HCT116 (cell line): ENCODE measurements around the gene CFAP97D2.

Experiments
- CBX3 ChIP-seq: IDR thresholded peaks from 2 replicates; pipeline ENCODE4 v1.6.1; 2012; ENCODE audit warnings: low read depth
- EGR1 ChIP-seq: IDR thresholded peaks from 2 replicates; pipeline ENCODE4 v1.6.1; 2012; ENCODE audit warnings: low read depth
- ELF1 ChIP-seq: IDR thresholded peaks from 2 replicates; pipeline ENCODE4 v1.6.1; 2012; ENCODE audit warnings: low read depth, borderline replicate concordance
- EZH2 ChIP-seq: fragments of 200-600 bp; sonication (generic); IDR thresholded peaks from 2 replicates; pipeline ENCODE4 v1.6.1; 2017; ENCODE audit warnings: antibody characterized with exemption, mixed run types
- EZH2phosphoT487 ChIP-seq: fragments of 200-600 bp; IDR thresholded peaks from 2 replicates; pipeline ENCODE4 v1.6.1; 2018; ENCODE audit warnings: antibody characterized with exemption, borderline replicate concordance
- POLR2A ChIP-seq: IDR thresholded peaks from 2 replicates; pipeline ENCODE4 v1.7.0; 2011; ENCODE audit warnings: borderline replicate concordance; ENCODE audit not compliant: insufficient read depth, insufficient read length; ENCODE audit errors: extremely low read depth
- SIN3A ChIP-seq: IDR thresholded peaks from 2 replicates; pipeline ENCODE4 v1.6.1; 2012; ENCODE audit warnings: low read depth
- SP1 ChIP-seq: IDR thresholded peaks from 2 replicates; pipeline ENCODE4 v1.6.1; 2012; ENCODE audit warnings: low read depth
- YY1 ChIP-seq: IDR thresholded peaks from 2 replicates; pipeline ENCODE4 v1.6.1; 2011; ENCODE audit warnings: low read length, low read depth, moderate library complexity, mild to moderate bottlenecking; ENCODE audit not compliant: insufficient replicate concordance; ENCODE audit errors: extremely low read depth
- TF ChIP-seq, protein P1 (sequence below), 3 experiments: fragments of 200-600 bp in 1 of 3; sonication (generic) in 1 of 3; IDR thresholded peaks in 2 of 3; conservative IDR thresholded peaks in 1 of 3; 2 replicates each; pipeline ENCODE4 v1.5.1; 2012 to 2017; ENCODE audit warnings: low read depth in 2 of 3, low read length in 2 of 3, antibody characterized with exemption in 1 of 3, borderline replicate concordance in 1 of 3, control low read depth in 1 of 3, mild to moderate bottlenecking in 1 of 3, mixed read lengths in 1 of 3, mixed run types in 1 of 3, moderate library complexity in 1 of 3; ENCODE audit not compliant: insufficient read depth in 1 of 3
- TF ChIP-seq, protein P2 (sequence below): IDR thresholded peaks from 2 replicates; pipeline ENCODE4 v1.6.1; 2012; ENCODE audit warnings: low read depth

DNA sequence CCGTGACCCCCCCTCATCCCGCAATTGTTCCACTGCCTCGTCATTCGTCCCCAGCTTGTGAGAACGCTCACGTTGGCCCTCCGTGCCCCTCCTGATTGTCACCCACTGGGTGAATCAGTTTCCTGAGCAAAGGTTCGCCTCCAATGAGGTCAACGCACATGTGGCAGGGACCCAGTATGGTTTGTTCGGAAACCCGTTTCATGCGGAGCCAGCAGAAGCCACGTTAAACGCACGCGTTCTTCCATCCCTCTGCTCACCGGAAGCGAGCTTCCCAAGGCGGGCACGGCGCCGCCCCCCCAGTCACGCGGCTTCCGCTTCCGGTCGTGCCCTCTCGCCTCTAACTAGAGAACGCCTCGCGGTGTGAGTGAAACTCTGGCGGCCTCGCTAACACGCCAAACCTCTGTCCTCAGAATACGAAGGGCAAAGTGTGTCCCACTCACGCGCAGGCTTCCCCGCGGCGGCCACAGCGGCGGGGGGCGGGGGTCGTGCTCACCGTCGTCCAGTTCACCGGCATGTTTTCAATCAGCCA, 18.0 kb upstream of the CFAP97D2 start:
- TF ChIP-seq POLR2A (no peak), ELF1 (no peak), CBX3 (no peak), SP1 (no peak), SIN3A (no peak), EZH2 (no peak), EZH2phosphoT487 (no peak), YY1 (no peak), EGR1 (no peak)
- TF ChIP-seq, protein P1, sequence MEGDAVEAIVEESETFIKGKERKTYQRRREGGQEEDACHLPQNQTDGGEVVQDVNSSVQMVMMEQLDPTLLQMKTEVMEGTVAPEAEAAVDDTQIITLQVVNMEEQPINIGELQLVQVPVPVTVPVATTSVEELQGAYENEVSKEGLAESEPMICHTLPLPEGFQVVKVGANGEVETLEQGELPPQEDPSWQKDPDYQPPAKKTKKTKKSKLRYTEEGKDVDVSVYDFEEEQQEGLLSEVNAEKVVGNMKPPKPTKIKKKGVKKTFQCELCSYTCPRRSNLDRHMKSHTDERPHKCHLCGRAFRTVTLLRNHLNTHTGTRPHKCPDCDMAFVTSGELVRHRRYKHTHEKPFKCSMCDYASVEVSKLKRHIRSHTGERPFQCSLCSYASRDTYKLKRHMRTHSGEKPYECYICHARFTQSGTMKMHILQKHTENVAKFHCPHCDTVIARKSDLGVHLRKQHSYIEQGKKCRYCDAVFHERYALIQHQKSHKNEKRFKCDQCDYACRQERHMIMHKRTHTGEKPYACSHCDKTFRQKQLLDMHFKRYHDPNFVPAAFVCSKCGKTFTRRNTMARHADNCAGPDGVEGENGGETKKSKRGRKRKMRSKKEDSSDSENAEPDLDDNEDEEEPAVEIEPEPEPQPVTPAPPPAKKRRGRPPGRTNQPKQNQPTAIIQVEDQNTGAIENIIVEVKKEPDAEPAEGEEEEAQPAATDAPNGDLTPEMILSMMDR (IDR thresholded peaks at IDR 0.05 in 2 of 3, conservative IDR thresholded peaks at IDR 0.05 in 1 of 3; ENCODE audit: borderline replicate concordance in 1 of 3, insufficient read depth in 1 of 3, low read depth in 2 of 3, low read length in 2 of 3): no peak
- TF ChIP-seq, protein P2, sequence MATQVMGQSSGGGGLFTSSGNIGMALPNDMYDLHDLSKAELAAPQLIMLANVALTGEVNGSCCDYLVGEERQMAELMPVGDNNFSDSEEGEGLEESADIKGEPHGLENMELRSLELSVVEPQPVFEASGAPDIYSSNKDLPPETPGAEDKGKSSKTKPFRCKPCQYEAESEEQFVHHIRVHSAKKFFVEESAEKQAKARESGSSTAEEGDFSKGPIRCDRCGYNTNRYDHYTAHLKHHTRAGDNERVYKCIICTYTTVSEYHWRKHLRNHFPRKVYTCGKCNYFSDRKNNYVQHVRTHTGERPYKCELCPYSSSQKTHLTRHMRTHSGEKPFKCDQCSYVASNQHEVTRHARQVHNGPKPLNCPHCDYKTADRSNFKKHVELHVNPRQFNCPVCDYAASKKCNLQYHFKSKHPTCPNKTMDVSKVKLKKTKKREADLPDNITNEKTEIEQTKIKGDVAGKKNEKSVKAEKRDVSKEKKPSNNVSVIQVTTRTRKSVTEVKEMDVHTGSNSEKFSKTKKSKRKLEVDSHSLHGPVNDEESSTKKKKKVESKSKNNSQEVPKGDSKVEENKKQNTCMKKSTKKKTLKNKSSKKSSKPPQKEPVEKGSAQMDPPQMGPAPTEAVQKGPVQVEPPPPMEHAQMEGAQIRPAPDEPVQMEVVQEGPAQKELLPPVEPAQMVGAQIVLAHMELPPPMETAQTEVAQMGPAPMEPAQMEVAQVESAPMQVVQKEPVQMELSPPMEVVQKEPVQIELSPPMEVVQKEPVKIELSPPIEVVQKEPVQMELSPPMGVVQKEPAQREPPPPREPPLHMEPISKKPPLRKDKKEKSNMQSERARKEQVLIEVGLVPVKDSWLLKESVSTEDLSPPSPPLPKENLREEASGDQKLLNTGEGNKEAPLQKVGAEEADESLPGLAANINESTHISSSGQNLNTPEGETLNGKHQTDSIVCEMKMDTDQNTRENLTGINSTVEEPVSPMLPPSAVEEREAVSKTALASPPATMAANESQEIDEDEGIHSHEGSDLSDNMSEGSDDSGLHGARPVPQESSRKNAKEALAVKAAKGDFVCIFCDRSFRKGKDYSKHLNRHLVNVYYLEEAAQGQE: no peak
